GM19463 (cell line): ENCODE data around the gene MCM10.
"Not testable (repeated sequence)": the region's sequence is repeated elsewhere in the genome, so short reads cannot be mapped to it uniquely, and the experiment has no call there.

Experiments
- ATAC-seq: cut with Tn5 transposase; IDR thresholded peaks from one replicate; pipeline ENCODE4 v1.9.1; 2021; ENCODE audit warnings: mild to moderate bottlenecking, moderate library complexity; ENCODE audit not compliant: unreplicated experiment

Gene MCM10

DNA sequence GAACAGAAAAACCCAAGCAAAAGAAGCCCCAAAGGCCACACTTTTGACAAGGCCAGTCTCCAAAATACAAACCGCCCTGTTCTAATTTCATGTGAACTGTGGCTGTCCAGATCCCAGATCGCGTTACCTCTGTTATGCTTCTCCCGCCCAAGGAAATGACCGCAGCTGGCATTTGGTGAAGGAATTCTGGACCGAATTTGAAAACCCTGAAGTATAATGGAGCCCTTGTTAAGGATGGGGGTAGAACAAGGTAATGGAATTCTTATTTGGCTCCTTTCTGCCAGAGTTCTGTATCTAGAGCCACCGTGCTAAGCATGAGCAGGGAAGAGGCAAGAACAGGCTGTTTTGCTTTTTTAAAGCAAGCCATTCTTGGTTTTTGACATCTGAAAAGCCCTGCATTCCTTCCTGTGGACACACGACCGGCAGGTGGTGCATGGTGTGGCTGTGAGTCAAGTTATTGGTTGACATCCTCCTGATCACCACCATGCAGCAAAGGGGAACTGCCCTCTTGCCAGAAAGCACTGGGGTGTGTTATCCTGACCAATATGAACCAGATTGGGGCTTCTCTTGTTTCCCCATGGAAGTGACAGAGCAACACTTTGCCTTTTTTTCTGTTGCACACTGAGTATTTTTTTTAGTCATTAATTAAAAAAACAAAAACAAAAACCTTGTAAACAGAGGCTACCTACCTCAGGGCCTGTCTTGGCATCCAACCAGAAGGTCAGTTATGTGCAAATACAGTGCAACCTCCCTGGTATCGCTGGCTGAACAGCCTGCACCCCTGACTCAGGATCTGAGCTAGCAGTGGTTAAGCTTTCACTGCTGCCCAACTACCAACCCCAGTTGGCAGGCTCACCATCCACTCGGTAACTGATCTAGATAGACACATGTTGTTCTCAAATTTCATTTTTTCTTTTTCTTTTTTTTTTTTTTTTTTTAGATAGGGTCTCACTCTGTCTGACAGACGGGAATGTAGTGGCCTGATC lies 58.6 kb downstream of the MCM10 start:
- no peak for ATAC-seq

DNA sequence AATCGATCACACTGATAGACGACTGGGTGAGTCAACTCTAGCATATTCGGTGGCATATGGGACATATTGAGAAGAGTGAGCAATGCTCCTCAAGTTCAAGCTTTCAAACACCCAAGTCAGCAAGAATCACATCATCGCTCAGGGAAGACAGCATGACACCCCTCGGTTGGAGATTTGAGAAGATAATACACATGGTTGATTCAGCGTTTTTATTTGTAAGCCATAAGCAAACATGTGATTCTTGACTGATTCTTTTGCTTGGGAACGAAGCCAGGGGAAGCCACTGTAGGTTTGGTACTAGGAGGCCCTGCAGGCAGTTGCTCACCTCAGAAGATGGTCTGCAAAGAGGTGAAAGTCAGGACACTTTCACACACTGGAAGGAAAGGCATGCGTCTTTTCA lies 60.2 kb downstream of the MCM10 start:
- no peak for ATAC-seq

DNA sequence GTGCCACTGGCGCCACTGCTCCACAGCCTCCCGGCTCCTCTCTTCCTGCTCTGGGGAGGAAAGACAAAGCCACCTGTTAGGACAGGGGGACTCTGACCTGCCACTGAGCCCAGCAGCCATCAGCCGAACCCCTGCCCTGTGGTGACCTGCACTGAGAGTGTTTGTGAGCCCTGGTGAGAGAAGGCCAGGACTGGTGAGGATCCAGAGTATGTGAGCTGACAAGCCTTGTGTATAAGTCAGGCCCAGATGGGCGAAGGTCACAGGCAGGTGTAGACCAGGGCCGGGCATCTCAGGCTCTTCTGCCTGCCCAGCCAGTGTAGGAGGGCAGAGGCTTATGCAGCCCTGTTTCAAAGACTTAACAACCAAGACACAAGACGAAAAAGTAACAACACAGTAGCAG lies 60.8 kb downstream of the MCM10 start:
- no peak for ATAC-seq

DNA sequence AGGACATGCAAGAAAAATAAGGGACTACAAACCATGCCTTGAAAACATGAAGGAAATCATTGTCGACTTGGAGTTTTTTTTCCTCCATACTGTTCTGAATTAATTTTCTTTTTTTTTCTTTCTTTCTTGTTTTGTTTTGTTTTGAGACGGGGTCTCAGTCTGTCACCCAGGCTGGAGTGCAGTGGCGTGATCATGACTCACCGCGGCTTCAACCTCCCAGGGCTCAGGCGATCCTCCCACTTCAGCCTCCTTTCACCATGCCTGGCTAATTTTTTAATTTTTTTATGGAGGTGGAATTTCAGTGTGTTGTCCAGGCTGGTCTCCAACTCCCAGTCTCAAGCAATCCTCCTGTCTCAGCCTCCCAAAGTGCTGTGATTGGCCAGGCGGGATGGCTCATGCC lies 61.2 kb downstream of the MCM10 start:
- ATAC-seq = no peak

DNA sequence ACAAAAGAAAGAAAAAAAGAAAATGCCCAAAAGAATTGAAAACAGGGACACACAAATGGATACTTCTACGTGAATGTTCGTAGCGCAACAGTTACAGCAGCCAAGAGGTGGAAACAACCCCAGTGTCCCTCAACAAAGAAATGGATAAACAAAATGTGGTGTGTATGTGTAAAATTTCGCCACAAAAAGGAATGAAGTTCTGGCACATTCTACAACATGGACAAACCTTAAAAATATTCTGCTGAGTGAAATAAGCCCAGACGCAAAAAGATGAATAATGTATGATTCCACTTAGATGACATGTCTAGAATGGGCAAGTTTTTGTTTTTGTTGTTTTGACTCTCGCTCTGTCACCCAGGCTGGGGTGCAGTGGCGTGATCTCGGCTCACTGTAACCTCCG lies 61.9 kb downstream of the MCM10 start:
- no peak for ATAC-seq

DNA sequence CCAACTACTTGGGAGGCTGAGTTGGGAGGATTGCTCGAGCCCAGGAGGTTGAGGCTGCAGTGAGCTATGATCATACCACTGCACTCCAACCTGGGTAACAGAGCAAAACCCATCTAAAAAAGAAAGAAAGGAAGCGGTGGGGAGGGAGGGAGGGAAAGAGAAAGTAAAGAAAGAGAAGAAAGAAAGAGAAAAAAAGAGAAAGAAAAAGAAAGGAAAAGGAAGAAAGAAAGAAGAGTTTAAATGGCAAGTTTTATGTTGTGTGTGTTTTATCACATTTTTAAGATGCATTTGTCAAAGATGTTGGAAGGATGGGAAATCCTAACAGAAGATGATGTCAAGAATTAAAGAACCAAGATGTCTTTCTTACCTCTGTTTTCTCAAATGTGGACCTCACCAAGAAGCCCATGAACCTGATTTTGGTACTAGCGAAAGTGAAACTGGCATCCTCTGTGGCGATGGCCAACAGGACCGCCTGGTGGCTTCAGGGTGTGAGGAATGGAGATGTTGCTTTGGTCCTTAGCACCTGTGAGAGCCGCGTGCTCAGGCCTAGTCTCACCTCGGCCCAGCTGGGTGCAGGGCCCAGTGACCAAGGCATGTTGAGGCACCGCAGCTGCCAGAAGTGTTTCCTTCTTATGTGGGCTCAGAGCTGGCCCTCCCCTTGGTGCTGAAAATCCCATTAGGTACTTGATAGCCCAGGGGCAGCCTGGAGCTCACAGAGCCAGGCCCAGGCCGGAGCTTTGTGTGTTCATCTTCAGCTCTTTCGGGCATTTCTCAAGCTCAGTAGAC lies 63.0 kb downstream of the MCM10 start:
- ATAC-seq = no peak

DNA sequence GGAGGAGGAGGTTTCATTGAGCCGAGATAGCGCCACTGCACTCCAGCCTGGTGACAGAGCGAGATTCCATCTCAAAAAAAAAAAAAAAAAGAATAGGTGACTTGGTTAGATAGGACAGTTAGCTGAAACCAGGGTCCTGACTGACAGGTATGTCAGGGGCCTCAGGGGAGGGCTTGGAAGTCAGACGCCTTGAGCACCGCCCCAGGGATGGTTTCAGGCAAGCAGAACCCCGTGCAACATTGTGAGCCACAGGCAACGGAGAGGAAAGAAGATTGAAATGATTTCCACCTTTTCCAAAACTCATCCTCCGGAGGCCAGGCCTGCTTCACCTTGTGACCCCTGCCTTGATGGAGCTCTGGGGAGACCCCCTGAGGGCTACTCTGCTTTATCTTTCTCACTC lies 64.2 kb downstream of the MCM10 start:
- ATAC-seq = no peak

DNA sequence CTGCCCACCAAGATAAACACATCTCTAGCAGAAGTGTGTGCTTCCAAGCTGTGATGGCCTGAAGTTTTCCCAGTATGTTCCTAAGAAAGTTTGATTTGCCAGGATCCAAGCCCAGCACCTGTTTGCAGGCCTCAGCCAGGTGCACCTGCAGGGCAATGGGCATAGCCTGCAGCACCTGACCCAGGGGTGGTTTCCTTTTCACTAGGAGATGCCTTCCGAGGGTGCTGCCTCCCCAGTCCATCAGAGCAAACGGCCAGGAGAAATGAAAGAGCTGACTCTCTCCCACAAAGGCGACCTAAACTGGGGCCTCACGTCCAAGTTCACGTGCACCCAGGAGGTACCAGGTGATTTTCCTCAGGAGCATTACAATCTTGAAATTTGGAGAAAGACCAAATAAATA lies 65.7 kb downstream of the MCM10 start:
- no peak for ATAC-seq

DNA sequence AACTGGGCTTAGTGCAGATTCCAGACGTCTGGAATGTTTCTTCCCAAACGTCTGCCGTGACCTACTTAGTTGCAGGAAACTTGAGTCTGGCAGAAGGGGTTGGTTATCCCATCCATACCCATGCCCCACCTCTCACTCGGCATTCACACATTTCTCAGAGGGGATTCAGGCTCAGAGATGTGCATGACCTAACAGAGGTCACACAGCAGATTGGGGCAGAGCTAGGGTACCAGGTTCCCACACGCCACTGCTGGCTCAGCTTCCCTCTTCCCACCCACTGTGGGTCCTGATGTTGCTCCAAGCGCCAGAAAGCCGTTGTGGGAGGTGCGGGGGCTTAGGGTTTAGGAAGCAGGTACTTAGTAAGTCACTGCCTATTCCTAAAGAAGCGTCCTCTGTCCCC lies 69.8 kb downstream of the MCM10 start:
- ATAC-seq = no peak

DNA sequence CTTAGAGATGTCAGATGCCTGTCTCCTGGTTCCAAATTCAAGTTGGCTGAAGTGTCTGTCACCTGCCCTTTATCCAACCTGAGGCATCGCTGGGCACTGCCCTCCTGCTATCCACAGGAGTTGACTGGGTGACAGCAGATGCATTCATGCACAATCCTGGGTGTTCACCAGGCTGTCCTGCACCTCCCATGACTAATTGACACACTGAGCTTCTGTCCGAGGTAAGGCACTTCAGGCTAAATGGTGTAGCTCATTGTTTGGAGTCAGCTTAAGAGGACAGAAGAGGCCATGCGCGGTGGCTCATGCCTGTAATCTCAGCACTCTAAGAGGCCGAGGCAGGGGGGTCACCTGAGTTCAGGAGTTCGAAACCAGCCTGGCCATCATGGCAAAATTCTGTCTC lies 70.5 kb downstream of the MCM10 start:
- ATAC-seq = no peak

DNA sequence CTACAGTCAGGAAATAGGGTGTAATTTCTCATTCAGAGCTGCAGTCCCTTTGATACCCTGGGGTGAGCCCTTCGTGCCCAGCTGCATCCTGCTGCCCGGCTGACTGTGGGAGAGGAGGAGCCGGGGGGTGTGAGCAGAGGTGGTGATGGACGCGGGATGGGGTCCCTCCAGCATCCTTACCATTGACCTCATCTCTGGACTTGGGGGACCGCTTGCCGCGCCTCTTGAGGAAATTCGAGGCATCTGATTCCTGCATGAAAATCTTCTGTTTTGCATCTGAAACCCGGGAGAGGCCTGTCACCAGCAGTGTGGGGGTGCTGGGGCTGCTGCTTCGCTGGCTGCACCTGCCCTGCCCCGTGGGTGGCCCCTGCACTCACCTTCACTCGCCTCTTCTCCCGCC lies 72.0 kb downstream of the MCM10 start:
- no peak for ATAC-seq

DNA sequence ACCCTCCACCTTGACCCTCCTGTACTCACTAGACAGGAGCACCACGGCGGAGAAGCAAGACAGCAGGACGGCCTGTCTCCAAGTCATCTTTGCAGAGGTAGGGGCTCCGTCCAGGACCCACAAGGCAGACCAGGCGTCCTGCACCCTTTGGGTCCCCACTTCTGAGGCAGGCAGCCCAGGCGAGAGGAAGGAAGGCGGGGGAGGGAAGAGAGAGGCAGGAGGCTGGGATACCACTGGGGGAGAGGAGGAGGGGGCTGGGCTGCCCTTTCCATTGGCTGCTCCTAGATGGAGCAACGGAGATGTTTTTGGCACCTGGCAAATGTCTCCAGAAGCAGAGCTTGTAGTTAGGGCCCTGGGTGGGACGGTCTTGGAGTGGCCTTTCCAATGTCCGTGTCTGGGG lies 72.8 kb downstream of the MCM10 start, which contains the start of gene UCMA:
UCMA (minus strand) TSS at position 203 of the 400 bp plus-strand sequence; CDS start at position 87, 116 bp downstream.
- no peak for ATAC-seq

DNA sequence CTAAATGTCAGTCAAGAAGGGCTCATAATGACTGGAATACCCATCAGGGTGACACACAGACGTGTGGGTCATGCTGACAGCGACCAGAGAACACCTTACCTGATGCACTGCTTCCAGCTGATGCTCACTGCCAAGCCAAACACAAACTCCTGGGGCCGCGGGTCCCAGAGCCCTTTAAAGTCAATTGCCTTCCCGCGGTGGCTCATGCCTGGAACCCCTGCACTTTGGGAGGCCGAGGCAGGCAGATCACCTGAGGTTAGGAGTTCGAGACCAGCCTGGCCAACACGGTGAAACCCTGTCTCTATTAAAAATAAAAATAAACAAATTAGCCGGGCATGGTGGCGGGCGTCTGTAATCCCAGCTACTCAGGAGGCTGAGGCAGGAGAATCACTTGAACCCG lies 73.4 kb downstream of the MCM10 start:
- ATAC-seq = not testable (repeated sequence)

DNA sequence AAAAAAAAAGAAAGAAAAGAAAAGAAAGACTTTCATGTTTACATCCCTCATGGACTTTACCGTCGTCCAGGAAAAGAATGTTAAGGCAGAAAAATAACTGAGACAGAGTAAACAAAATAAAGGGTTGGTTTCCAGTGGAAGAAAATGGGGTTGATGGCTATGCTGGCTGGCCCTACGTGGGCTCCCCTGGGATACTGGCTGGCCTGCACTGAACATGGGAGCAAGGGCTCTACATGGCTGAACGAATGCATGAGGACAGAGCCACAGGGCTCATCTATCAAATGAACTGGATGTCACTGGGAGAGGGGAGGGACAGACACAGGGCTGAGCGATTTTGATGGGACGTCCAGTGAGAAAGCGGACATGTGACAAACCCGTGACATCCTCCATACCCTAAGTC lies 75.3 kb downstream of the MCM10 start:
- no peak for ATAC-seq

DNA sequence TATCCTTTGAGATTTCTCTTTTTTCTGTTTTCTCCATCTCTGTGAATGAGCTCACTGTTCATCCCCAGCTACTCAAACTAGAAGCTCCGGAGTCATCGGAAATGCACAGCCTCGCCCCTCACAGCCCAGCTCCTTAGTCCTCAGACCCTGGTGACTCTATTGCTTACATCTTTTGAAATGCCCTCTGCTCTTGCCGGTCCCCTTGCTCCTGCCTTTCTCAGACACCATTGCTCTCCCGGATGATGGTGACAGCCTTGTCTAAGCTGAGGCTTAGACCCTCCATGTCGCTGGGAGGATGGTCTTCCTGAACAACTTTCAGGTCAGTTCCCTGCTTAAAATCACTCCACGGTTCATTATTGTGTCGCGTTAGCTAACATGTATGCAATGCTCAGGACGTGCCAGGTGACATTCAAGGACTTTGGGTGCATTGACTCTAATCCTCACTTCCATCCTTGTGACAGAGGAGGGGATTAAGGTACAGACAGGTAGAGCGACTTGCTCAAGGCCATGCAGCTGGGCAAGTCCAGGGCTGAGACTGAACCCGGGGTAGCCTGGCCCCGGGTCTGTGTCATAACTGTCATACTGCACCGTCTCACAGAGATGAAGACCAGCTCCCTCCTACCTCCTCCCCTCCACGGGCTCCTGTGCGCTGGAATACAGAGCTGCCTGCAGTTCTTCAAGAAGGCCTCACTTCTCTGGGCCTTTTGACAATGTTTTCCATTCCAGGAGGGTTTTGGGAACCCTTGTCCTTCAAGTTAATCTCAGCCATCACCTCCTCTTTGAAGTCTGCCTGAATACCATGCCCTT lies 77.1 kb downstream of the MCM10 start:
- no peak for ATAC-seq

DNA sequence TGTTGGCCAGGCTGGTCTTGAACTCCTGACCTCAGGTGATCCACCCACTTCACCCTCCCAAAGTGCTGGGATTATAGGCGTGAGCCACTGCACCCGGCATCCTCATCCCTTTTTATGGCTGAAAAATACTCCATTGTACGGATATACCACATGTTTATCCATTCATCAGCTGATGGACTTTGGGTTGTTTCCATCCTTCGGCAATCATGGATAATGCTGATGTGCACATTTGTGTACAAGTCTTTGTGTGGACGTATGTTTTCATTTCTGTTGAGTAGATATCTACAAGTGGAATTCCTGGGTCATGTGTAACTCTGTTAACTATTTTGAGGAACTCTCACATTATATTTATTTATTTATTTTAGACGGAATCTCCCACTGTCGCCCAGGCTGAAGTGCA lies 78.6 kb downstream of the MCM10 start:
- ATAC-seq = no peak

DNA sequence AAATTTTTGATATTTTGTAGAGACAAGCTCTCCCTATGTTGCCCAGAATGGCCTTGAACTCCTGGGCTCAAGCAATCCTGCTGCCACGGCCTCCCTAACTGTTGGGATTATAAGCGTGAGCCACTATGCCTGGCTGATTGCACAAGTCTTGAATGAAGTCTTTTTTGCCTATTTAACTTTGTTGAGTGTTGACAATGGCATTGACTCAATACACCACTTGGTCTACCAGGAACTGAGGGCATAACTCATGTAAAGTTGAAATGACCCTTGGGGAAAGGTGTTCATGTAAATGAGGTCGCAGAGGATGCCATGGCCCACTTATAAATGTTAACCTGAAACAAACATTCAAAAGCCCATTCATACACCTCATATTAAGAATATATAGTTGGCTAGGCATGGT lies 80.3 kb downstream of the MCM10 start:
- ATAC-seq = no peak

DNA sequence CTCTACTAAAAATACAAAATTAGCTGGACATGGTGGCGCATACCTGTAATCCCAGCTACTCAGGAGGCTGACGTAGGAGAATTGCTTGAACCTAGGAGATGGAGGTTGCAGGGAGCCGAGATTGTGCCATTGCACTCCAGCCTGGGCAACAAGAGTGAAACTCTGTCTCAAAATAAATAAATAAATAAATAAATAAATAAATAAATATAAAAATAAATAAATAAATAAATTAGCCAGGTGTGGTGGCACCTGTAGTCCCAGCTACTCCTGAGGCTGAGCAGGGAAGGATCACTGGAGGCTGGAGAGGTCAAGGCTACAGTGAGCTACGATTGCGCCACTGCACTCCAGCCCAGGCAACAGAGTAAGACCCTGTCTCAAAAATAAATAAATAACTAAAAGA lies 80.9 kb downstream of the MCM10 start:
- not testable (repeated sequence) for ATAC-seq

DNA sequence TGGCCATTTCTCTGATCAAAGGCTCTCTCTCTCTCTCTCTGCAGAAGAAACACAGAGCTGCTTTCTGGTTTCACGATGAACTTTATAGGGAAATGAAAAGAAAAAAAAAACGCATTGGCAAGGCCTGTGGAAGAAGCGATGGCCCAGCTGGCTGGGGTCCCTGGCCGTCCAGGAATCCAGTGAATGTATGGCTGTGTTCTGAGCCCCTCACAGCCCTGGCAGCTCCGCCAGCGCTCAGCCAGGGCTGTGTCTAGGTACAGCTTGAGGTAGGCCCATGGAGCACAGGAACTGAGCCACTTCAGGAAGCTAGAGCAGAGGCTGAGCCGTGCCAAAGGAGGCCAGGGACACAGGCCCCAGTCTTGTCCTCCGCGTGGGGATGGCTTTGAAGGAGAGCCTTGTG lies 85.9 kb downstream of the MCM10 start:
- no peak for ATAC-seq

DNA sequence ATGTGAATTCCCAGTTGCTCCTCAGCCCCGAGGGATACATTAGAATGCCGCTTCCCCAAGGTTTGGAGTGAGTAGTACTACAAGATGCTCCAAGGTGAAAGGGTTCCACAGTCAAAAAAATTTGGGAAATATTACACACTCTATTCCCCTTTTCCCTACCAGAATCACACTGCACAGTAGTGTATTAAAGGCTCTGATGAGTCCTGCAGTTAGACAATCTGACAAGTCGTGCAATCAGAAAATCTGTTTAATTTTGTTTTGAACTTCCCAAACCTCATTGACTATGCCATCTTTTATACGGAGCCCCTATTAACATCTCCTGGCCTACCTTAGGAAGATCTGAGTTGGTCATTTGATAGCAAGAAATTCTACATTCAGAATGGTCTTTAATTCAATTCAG lies 86.4 kb downstream of the MCM10 start:
- ATAC-seq = no peak

DNA sequence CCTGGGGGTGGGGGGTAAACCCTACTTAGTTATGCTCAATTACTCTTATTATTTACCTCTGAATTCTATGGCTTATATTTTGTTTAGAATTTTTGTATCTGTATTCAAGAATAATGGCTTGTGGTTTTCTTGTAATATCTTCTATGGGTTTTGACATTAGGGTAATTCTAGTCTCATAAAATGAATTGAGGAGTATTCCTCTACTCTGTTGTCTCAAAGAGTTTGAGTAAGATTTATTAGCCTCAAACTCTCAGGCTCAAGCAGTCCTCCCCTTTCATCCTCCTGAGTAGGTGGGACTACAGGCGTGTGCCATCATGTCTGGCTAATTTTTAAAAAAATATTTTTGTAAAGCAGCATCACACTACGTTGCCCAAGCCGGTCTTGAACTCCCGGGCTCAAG lies 92.4 kb downstream of the MCM10 start:
- ATAC-seq = no peak
